ENCODE results near the gene OTOA. TPM values are rescaled to one million over a fixed set of nuclear protein-coding genes. Genes with fewer than 3 reads are reported as not detected.
A peak's percentile ranks its signal among the peaks of the same experiment; 100 is the strongest.
"Not testable (repeated sequence)": the region's sequence is repeated elsewhere in the genome, so short reads cannot be mapped to it uniquely, and the experiment has no call there.

The OTOA gene
- polyA plus RNA-seq, 2 of the 4 experiments (the other 2 are of a cell fraction) = 0.05 TPM; not detected in 1

DNA sequence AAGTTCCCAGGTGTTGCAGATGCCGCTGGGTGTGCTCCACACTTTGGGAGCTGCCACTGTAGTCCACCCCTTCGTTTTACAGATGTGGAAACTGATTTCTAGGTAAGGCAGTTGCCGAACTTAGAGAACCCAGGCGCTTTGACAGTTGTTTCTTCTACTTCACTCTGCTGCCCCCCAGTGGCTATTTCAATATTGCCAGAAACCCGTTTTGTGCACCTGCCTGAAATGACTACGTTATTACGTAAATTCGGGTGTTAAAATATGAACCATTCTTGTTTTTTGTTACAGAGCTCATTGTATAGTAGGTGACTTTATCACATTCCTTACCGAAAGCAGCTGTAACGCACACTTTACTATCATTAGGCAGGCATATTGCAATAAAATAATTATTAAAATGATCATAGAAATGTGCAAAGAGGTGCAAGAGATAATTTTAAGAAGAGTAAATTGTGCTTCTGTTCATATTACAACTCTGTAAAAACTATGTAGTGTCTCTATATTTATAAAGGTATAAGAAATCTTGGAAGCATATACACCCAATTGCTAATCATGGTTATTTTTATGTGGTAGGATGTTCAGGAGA is 44.9 kb downstream of the OTOA start:
- no peaks in the 10 kb centered on the region for H3K4me1 ChIP-seq
- TF ChIP-seq SMC3 (IDR thresholded peaks at IDR 0.05) = peak; percentile 71; the same call in 2 of the 3 replicates
- TF ChIP-seq BHLHE40 (IDR thresholded peaks at IDR 0.05; ENCODE audit: low read depth, low read length) = no peak
- TF ChIP-seq, protein P1, sequence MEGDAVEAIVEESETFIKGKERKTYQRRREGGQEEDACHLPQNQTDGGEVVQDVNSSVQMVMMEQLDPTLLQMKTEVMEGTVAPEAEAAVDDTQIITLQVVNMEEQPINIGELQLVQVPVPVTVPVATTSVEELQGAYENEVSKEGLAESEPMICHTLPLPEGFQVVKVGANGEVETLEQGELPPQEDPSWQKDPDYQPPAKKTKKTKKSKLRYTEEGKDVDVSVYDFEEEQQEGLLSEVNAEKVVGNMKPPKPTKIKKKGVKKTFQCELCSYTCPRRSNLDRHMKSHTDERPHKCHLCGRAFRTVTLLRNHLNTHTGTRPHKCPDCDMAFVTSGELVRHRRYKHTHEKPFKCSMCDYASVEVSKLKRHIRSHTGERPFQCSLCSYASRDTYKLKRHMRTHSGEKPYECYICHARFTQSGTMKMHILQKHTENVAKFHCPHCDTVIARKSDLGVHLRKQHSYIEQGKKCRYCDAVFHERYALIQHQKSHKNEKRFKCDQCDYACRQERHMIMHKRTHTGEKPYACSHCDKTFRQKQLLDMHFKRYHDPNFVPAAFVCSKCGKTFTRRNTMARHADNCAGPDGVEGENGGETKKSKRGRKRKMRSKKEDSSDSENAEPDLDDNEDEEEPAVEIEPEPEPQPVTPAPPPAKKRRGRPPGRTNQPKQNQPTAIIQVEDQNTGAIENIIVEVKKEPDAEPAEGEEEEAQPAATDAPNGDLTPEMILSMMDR (IDR thresholded peaks at IDR 0.05) = peak; percentile 77
- peak; percentile 74 to 77 for TF ChIP-seq RAD21 (conservative IDR thresholded peaks at IDR 0.05 in 1 of 2, IDR thresholded peaks at IDR 0.05 in 1 of 2)
- TF ChIP-seq CEBPB (IDR thresholded peaks at IDR 0.05) = 0 out of 4 replicates have a peak, but pooled peaks of 1 of the 2 experiments have one; percentile 26
- TF ChIP-seq NR3C1 (IDR thresholded peaks at IDR 0.05) = no peak
- no peak overlapping the region for H3K4me3 ChIP-seq
- H3K4me2 ChIP-seq = peak overlapping the region; percentile 66
- POLR2A ChIA-PET = interaction anchor here (0.7 kb wide), 1 partner anchor 86 kb away, joined by 3 read pairs; no protein-coding TSS in a partner anchor
- CTCF ChIA-PET = interaction anchor here (0.6 to 7.7 kb wide), 32 partner anchors 9 to 1268 kb away, joined by 3 to 85 read pairs (median 4); partner anchors contain the start of gene OTOA
- WGBS (ENCODE audit: missing lambda C conversion rate) = 3% methylated on average over 10 of the region's 10 CpGs
- no peaks in the 10 kb centered on the region for H3K9me3 ChIP-seq
- no peak for FAIRE-seq
- DNase-seq (ENCODE audit: low read depth in 1 of 2, low spot score in 1 of 2) = peak; percentile 66 to 73
- no peak overlapping the region for H3K27ac ChIP-seq
- ATAC-seq = peak; percentile 62 to 79; a peak in 5 of 6 replicates

DNA sequence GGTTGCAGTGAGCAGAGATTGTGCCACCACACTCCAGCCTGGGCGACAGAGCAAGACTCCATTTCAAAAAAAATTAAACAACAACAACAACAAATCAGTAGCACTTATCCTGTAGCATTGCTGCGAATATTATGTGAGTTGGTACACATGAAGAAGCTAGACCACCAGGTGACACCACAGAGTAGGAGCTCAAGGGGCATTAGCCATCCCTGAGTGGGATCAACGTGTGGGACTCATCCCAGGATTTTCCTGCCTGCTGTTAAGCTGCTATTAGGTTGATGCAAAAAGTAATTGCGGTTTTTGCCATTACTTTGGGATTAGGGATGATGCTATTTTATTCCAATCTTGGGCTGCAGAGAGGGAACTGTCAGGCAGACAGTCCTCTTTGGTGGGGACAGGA is 47.2 kb downstream of the OTOA start:
- ChIA-PET POLR2A (no interaction called here), CTCF (interaction anchor here (1.0 to 3.0 kb wide), 2 partner anchors 16 to 54 kb away, joined by 3 to 10 read pairs; no protein-coding TSS in a partner anchor)
- 60% methylated on average over 4 of the region's 4 CpGs for WGBS (ENCODE audit: missing lambda C conversion rate)
- Histone ChIP-seq H3K4me1 (no peaks in the 10 kb centered on the region), H3K27ac (no peak overlapping the region), H3K4me3 (no peak overlapping the region), H3K4me2 (no peak overlapping the region), H3K9me3 (no peaks in the 10 kb centered on the region)
- ATAC-seq = no peak
- FAIRE-seq = no peak
- no peak for DNase-seq (ENCODE audit: low read depth in 1 of 2, low spot score in 1 of 2)
- TF ChIP-seq KDM5A (IDR thresholded peaks at IDR 0.05) = no peak
- no peak for TF ChIP-seq ZC3H11A (IDR thresholded peaks at IDR 0.05)
- TF ChIP-seq PHF8 (IDR thresholded peaks at IDR 0.05; ENCODE audit: borderline replicate concordance, low read depth) = no peak
- no peak for TF ChIP-seq RCOR1 (IDR thresholded peaks at IDR 0.05; ENCODE audit: low read depth, low read length)

DNA sequence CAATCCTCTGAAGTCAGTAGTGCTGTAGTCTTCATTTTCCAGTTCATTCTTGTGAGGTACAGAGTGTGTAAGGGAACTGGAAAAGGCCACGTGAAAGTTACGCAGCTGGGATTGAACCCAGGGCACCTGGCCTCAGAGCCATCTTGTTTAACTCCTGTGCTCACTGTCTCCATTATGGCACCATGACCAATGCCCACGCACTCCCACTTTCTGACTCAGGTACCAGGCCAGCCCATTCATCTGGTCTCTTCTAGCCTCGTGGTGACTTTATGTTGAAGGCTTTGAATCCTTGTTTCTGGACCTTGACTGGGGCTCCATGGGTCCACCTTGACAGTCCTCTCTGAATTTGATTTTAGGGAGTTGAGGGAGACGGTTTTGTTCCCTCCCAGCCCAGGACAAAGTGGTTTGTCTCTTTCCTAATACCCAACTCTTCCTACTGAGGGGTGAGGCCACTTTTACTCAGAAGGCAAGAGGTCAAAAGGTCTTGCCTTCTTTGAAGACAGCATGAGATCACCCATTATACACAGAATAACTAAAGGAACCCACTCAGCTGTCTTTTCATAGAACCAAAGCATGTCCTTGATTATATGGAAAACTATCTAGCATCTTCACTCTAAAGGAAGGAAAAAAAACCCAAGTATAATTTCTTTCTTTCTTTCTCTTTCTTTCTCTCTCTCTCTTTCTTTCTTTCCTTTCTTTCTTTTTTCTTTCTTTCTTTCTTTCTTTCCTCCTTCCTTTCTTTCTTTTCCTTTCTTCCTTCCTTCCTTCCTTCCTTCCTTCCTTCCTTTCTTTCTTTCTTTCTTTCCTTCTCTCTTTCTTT is 50.0 kb downstream of the OTOA start:
- ChIA-PET POLR2A (no interaction called here), CTCF (interaction anchor here (0.6 to 3.0 kb wide), 4 partner anchors 56 to 475 kb away, joined by 3 to 10 read pairs (median 3); no protein-coding TSS in a partner anchor)
- 62% methylated on average over 5 of the region's 5 CpGs for WGBS (ENCODE audit: missing lambda C conversion rate)
- Histone ChIP-seq H3K27ac (no peak overlapping the region), H3K4me3 (no peak overlapping the region), H3K4me1 (no peaks in the 10 kb centered on the region), H3K4me2 (no peak overlapping the region), H3K9me3 (no peaks in the 10 kb centered on the region)
- no peak for FAIRE-seq
- no peak for DNase-seq (ENCODE audit: low read depth in 1 of 2, low spot score in 1 of 2)
- TF ChIP-seq NFE2L2 (conservative IDR thresholded peaks at IDR 0.05; ENCODE audit: low read length) (no peak), HOXB5 (CRISPR knock-in tag; IDR thresholded peaks at IDR 0.05) (no peak), CBX2 (IDR thresholded peaks at IDR 0.05; ENCODE audit: borderline replicate concordance, low read depth) (no peak), FOXS1 (CRISPR knock-in tag; IDR thresholded peaks at IDR 0.05) (no peak), CBX8 (IDR thresholded peaks at IDR 0.05) (no peak), FOSB (CRISPR knock-in tag; IDR thresholded peaks at IDR 0.05) (no peak), HEYL (CRISPR knock-in tag; IDR thresholded peaks at IDR 0.05) (no peak), SMC3 (IDR thresholded peaks at IDR 0.05) (no peak), SREBF2 (IDR thresholded peaks at IDR 0.05) (no peak), KDM1A (IDR thresholded peaks at IDR 0.05; ENCODE audit: low read depth) (no peak), ESRRA (IDR thresholded peaks at IDR 0.05; ENCODE audit: borderline replicate concordance, low read length) (no peak), NR3C1 (IDR thresholded peaks at IDR 0.05) (no peak), POLR2AphosphoS2 (conservative IDR thresholded peaks at IDR 0.05; ENCODE audit: low read length) (no peak), EHMT2 (IDR thresholded peaks at IDR 0.05; ENCODE audit: low read depth) (no peak), GATA3 (IDR thresholded peaks at IDR 0.05; ENCODE audit: borderline replicate concordance) (no peak), ZFP36 (IDR thresholded peaks at IDR 0.05; ENCODE audit: borderline replicate concordance, partially characterized antibody) (no peak), RCOR1 (IDR thresholded peaks at IDR 0.05; ENCODE audit: low read depth, low read length) (no peak), HDAC2 (IDR thresholded peaks at IDR 0.05) (no peak)
- TF ChIP-seq, protein P2, sequence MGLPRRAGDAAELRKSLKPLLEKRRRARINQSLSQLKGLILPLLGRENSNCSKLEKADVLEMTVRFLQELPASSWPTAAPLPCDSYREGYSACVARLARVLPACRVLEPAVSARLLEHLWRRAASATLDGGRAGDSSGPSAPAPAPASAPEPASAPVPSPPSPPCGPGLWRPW (IDR thresholded peaks at IDR 0.05) = no peak
- no peak for ATAC-seq

DNA sequence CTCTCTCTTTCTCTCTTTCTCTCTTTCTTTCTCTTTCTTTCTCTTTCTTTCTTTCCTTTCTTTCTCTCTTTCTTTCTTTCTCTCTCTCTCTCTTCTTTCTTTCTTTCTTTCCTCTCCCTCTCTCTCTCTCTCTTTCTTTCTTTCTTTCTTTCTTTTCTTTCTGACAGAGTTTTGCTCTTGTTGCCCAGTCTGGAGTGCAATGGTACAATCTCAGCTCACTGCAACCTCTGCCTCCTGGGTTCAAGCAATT is 50.5 kb downstream of the OTOA start:
- ATAC-seq; POLR2A ChIA-PET; FAIRE-seq; H3K4me2 ChIP-seq; H3K4me3 ChIP-seq; DNase-seq (ENCODE audit: low read depth in 1 of 2, low spot score in 1 of 2); H3K27ac ChIP-seq; CTCF ChIA-PET; H3K4me1 ChIP-seq; H3K9me3 ChIP-seq: not testable (repeated sequence)

Data from A549 (cell line).